Suprapubic skin (tissue), 3 donors: Measurements from ENCODE around the gene PRAMEF11.

Experiments
- CTCF ChIP-seq, 2 donors: fragments of 200-600 bp in 1 of 2; fragments of 450-650 bp in 1 of 2; sonication (generic) in 1 of 2; IDR thresholded peaks; one replicate each; pipeline ENCODE4 v1.5.1; 2016 to 2019; ENCODE audit warnings: antibody characterized with exemption in 2 of 2, mild to moderate bottlenecking in 1 of 2, moderate library complexity in 1 of 2
- EP300 ChIP-seq: sonication (generic); formaldehyde crosslinking; IDR thresholded peaks from one replicate; pipeline ENCODE4 v1.6.1; 2017; ENCODE audit warnings: antibody characterized with exemption
- POLR2A ChIP-seq, 2 donors: fragments of 450-650 bp; IDR thresholded peaks; one replicate each; pipeline ENCODE4 v1.6.1; 2017; ENCODE audit warnings: antibody characterized with exemption in 2 of 2, mild to moderate bottlenecking in 2 of 2, moderate library complexity in 2 of 2

DNA sequence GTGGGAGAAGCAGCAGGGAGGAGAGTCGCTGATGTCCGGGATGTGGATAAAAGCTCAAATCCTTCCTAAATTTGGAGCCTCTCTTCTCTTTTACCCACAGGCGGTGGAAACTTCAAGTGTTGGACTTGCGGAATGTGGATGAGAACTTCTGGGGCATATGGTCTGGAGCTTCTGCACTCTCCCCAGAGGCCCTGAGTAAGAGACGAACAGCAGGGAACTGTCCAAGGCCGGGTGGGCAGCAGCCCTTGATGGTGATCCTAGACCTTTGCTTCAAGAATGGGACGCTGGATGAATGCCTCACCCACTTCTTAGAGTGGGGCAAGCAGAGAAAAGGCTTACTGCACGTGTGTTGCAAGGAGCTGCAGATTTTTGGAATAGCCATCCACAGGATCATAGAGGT lies 55.8 kb downstream of the PRAMEF11 start:
- TF ChIP-seq CTCF (IDR thresholded peaks at IDR 0.05) (no peak), EP300 (no peak), POLR2A (IDR thresholded peaks at IDR 0.05) (no peak)
